Right lobe of liver (tissue), 6 donors: Measurements from ENCODE around the gene DLG1. TPM values are rescaled to one million over a fixed set of nuclear protein-coding genes. Genes with fewer than 3 reads are reported as not detected.

ENCODE experiments used
- ATAC-seq, 4 donors: fragments of 200-7000 bp; cut with Tn5 transposase; one replicate each; pipeline ENCODE4 v1.9.1; 2020; ENCODE audit warnings: mild to moderate bottlenecking in 4 of 4, moderate library complexity in 4 of 4
- DNase-seq, 3 donors: peaks; one replicate each; pipeline ENCODE4 v3.0.0-alpha.2; 2020
- H3K27ac ChIP-seq, 3 donors: fragments of 200-600 bp; one replicate each; pipeline ENCODE4 v1.8.0; 2022
- H3K27me3 ChIP-seq, 2 donors: fragments of 200-600 bp; one replicate each; pipeline ENCODE4 v1.8.0; 2022
- H3K36me3 ChIP-seq, 4 donors: fragments of 200-600 bp; sonication (generic) in 1 of 4; one replicate each; pipeline versions ENCODE4 v1.5.1 to v1.8.0; 2017 to 2022; ENCODE audit warnings: control low read depth in 1 of 4
- H3K4me1 ChIP-seq, 4 donors: fragments of 200-600 bp; sonication (generic) in 1 of 4; one replicate each; pipeline versions ENCODE4 v1.5.1 to v1.8.0; 2017 to 2022; ENCODE audit warnings: control low read depth in 1 of 4
- H3K4me3 ChIP-seq, 3 donors: fragments of 200-600 bp; one replicate each; pipeline ENCODE4 v1.8.0; 2022
- H3K9me3 ChIP-seq, 4 donors: fragments of 200-600 bp; sonication (generic) in 1 of 4; one replicate each; pipeline versions ENCODE4 v1.5.1 to v1.8.0; 2017 to 2022; ENCODE audit warnings: control low read depth in 1 of 4
- POLR2A ChIP-seq: fragments of 450-650 bp; IDR thresholded peaks from one replicate; pipeline ENCODE4 v1.6.1; 2017; ENCODE audit warnings: antibody characterized with exemption, mild to moderate bottlenecking
- WGBS: methylation state at CpG from one replicate; pipeline ENCODE4 v1.1.6; 2018; ENCODE audit warnings: low coverage, low lambda C conversion rate; ENCODE audit not compliant: insufficient coverage; ENCODE audit errors: missing lambda C conversion rate; 5-methylcytosine and 5-hydroxymethylcytosine counted together
- intact Hi-C, 2 donors: fragments of 100-400 bp; cut with DNase I; formaldehyde crosslinking; loops; one replicate each; pipeline versions ENCODE4 v1.11.2 to v1.14.1; 2022
- total RNA-seq, 6 experiments: library from RNA; depleted of rRNA in 2 of 6; stranded (reverse); fragments of >200 nt in 2 of 6; fragmentation: NEBNext Ultra II Directional in 3 of 6; extraction: Animal tissue kit (Norgen Biotek cat#: 25700) in 3 of 6; gene quantifications; one replicate each; pipeline versions ENCODE4 v1.1.0 to v1.2.4, GENCODE V29; 2016 to 2023
- TF ChIP-seq, protein P1 (sequence below), 4 donors: fragments of 200-600 bp in 3 of 4; fragments of 450-650 bp in 1 of 4; IDR thresholded peaks; one replicate each; pipeline versions ENCODE4 v1.5.1 to v1.8.0; 2016 to 2022; ENCODE audit warnings: antibody characterized with exemption in 4 of 4, mild to moderate bottlenecking in 2 of 4
- donor health status: DM: no; HTN: yes; CAD: no.
- donor health status: DM: no; HTN: no; CAD: no.
- donor health status: DM: no; HTN: no; CAD: no.
- donor health status: DM: no; HTN: yes; CAD: no.
- donor health status: DM: no; HTN: yes; CAD: no.

Gene DLG1
- total RNA-seq, 6 experiments from 2014 or later, result 36.1 to 50.2 (median 44.2) TPM

DNA sequence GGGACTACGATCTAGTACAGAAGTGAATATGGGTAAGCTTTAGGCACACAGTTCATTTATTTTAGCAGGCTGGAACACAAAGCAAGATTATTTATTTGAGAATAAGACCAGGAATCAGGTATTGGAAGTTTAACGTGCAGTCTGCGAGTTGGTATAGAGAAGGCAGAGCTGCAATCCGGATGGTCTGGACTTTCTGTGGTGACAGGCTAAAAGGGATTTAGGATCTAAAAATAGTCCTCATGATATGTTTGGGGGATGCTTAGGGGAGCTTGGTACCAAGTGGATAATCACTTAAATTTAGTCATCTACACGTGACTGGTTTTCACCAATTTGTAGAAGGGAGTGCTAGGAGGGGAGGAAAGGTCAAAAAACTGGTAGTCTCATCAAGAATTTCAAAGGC is 119.4 kb downstream of the DLG1 start:
- DNase-seq, result no peak
- H3K27me3 ChIP-seq, result no peaks in the 10 kb centered on the region
- H3K4me1 ChIP-seq, result peaks cover 0 to 11% (median 0%) of the 10 kb centered on the region in 4 donors
- no peaks in the 10 kb centered on the region for H3K36me3 ChIP-seq
- no peaks in the 10 kb centered on the region for H3K9me3 ChIP-seq
- TF ChIP-seq, protein P1, sequence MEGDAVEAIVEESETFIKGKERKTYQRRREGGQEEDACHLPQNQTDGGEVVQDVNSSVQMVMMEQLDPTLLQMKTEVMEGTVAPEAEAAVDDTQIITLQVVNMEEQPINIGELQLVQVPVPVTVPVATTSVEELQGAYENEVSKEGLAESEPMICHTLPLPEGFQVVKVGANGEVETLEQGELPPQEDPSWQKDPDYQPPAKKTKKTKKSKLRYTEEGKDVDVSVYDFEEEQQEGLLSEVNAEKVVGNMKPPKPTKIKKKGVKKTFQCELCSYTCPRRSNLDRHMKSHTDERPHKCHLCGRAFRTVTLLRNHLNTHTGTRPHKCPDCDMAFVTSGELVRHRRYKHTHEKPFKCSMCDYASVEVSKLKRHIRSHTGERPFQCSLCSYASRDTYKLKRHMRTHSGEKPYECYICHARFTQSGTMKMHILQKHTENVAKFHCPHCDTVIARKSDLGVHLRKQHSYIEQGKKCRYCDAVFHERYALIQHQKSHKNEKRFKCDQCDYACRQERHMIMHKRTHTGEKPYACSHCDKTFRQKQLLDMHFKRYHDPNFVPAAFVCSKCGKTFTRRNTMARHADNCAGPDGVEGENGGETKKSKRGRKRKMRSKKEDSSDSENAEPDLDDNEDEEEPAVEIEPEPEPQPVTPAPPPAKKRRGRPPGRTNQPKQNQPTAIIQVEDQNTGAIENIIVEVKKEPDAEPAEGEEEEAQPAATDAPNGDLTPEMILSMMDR (IDR thresholded peaks at IDR 0.05), result no peak
- no peak for TF ChIP-seq POLR2A
- H3K27ac ChIP-seq, result no peak overlapping the region
- 94% methylated on average over 4 of the region's 5 CpGs for WGBS
- no peak overlapping the region for H3K4me3 ChIP-seq
- intact Hi-C loops, result no loop called here
- ATAC-seq, result no peak

DNA sequence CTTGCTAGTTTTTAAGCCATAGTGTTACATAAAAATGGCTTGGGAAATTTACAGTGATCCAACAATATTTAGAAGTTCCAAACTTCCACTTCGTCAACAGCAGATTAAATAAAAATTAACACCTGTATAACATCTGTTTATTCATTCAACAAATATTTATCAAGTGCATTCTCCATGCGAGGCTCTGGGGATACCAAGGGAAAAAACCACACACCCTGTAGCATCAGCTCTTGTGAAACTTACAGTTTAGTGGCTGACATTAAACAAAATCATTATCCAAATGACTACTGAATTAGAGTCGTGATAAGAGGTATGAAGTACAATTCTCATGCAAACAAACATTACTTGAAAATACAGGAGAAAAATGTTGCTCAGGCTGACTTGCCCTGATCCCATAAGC is 122.9 kb downstream of the DLG1 start:
- H3K36me3 ChIP-seq, result no peaks in the 10 kb centered on the region
- H3K4me3 ChIP-seq, result no peak overlapping the region
- no peaks in the 10 kb centered on the region for H3K9me3 ChIP-seq
- TF ChIP-seq, protein P1 (IDR thresholded peaks at IDR 0.05), result no peak
- TF ChIP-seq POLR2A, result no peak
- no peak for ATAC-seq
- intact Hi-C loops, result no loop called here
- H3K27me3 ChIP-seq, result no peaks in the 10 kb centered on the region
- H3K27ac ChIP-seq, result no peak overlapping the region
- WGBS, result 39% methylated on average over 3 of the region's 3 CpGs
- no peaks in the 10 kb centered on the region for H3K4me1 ChIP-seq
- no peak for DNase-seq

DNA sequence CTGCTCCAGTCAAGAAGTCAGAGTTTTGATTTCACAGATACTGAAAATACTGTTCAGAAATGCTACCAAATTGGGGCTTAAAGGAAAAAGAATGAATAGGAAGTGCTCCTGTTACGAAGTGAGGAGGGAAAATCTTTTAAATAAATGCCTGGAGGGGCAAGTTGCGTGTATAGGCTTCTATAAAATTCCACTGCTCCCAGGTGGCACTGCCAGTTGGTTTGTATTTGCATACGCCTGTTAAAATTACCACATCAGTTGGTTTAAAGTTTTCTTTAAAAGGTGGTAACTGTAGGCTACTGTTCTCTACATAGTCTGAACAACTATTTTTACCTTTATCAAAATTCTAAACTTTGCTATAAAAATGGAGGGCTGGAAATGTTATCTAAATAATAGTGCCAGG is 123.5 kb downstream of the DLG1 start:
- H3K4me3 ChIP-seq, result no peak overlapping the region
- ATAC-seq (no peak), DNase-seq (no peak)
- no peaks in the 10 kb centered on the region for H3K4me1 ChIP-seq
- H3K27ac ChIP-seq, result no peak overlapping the region
- WGBS, result 79% methylated on average over 3 of the region's 3 CpGs
- no peaks in the 10 kb centered on the region for H3K9me3 ChIP-seq
- H3K27me3 ChIP-seq, result no peaks in the 10 kb centered on the region
- TF ChIP-seq, protein P1 (IDR thresholded peaks at IDR 0.05), result no peak
- TF ChIP-seq POLR2A, result no peak
- intact Hi-C loops, result no loop called here
- no peaks in the 10 kb centered on the region for H3K36me3 ChIP-seq

DNA sequence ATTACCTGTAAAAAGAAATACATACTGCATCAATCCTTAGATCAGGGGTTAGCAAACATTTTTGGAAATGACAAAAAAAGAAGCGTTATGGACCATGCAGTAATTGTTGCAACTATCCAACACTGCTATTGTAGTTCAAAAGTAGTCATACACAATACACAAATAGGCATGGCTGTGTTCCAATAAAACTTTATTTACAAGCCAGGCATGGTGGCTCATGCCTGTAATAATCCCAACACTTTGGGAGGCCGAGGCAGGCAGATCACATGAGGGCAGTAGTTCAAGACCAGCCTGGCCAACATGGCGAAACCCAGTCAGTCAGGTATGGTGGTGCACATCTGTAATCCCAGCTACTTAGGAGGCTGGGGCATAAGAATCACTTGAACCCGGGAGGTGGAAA is 124.8 kb downstream of the DLG1 start:
- H3K36me3 ChIP-seq, result no peaks in the 10 kb centered on the region
- H3K27ac ChIP-seq, result no peak overlapping the region
- no peaks in the 10 kb centered on the region for H3K27me3 ChIP-seq
- no peaks in the 10 kb centered on the region for H3K4me1 ChIP-seq
- WGBS, result 96% methylated on average over 2 of the region's 4 CpGs
- no peak for TF ChIP-seq POLR2A
- TF ChIP-seq, protein P1 (IDR thresholded peaks at IDR 0.05), result no peak
- DNase-seq (no peak), ATAC-seq (no peak)
- no peak overlapping the region for H3K4me3 ChIP-seq
- H3K9me3 ChIP-seq, result no peaks in the 10 kb centered on the region
- intact Hi-C loops, result no loop called here

DNA sequence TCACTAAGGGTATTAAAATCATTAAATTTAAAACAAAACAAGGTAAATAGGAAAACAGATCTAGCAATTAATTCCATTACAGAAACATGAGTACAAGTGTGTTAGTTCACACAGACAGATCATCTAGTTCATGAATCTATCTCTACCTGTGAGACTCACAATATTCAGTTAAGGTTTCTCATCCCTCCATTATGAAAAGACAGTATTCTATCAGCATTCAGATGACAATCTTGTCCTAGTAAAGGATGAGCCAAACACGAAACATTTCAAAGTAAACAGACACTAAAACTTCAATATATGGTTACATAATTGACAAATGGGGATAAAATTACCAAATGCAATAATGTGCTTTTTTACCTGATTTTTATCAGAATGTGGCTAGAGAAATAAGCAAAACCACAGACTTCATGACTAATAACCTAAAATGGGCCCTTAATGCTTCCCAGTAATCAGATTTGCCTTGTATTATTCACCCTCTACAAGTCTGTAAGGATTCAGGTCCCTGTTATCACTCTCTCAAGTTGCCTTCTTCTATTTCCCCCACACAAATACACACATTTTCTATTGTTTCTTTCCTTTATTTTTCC is 126.8 kb downstream of the DLG1 start:
- H3K36me3 ChIP-seq, result no peaks in the 10 kb centered on the region

More for the DNA sequence above, 126.8 kb downstream of the DLG1 start:
- no peak overlapping the region for H3K4me3 ChIP-seq
- TF ChIP-seq, protein P1 (IDR thresholded peaks at IDR 0.05), result no peak
- TF ChIP-seq POLR2A, result no peak
- H3K9me3 ChIP-seq, result no peaks in the 10 kb centered on the region
- WGBS, result 50% methylated on average over 1 of the region's 1 CpG
- H3K27ac ChIP-seq, result no peak overlapping the region
- intact Hi-C loops, result no loop called here
- DNase-seq, result no peak
- H3K27me3 ChIP-seq, result no peaks in the 10 kb centered on the region
- ATAC-seq, result no peak
- no peaks in the 10 kb centered on the region for H3K4me1 ChIP-seq
